T-cell (primary cell): ENCODE data around the gene SPPL2A. TPM values are rescaled to one million over a fixed set of nuclear protein-coding genes. Genes with fewer than 3 reads are reported as not detected.

Experiments
- ATAC-seq, 4 experiments: fragments of 200-7000 bp in 3 of 4; fragments of 150-1000 bp in 1 of 4; cut with Tn5 transposase; replicated peaks in 1 of 4; 1 replicate in 3 of 4; 2 replicates in 1 of 4; pipeline ENCODE4 v1.10.0; 2021; ENCODE audit warnings: moderate library complexity in 3 of 4, mild to moderate bottlenecking in 2 of 4, moderate number of reproducible peaks in 1 of 4
- CTCF ChIA-PET, 2 donors: fragments of 300-600 bp; sonication (Branson Sonifier 250); formaldehyde crosslinking; loops; one replicate each; lab custom pipeline; 2022; ENCODE audit warnings: antibody characterized with exemption in 2 of 2; lab: Charles Lee
- POLR2A ChIA-PET, 2 donors: fragments of 300-600 bp; sonication (Branson Sonifier 250); formaldehyde crosslinking; loops; one replicate each; lab custom pipeline; 2022; ENCODE audit warnings: antibody characterized with exemption in 2 of 2; lab: Charles Lee
- DNase-seq, 35 experiments: peaks; one replicate each; pipeline versions ENCODE4 v3.0.0 to v3.0.0-alpha.2; 2013 to 2023
- H3K27ac ChIP-seq: one replicate; pipeline ENCODE4 v1.5.1; 2013; ENCODE audit warnings: low read length
- H3K27me3 ChIP-seq, 2 experiments: replicated peaks in 1 of 2; 1 replicate in 1 of 2; 2 replicates in 1 of 2; pipeline versions ENCODE4 v1.6.1 to v1.7.0; 2013; ENCODE audit warnings: low read length in 1 of 2, mixed read lengths in 1 of 2; ENCODE audit not compliant: control insufficient read depth in 2 of 2, insufficient read depth in 2 of 2; ENCODE audit errors: extremely low read depth in 1 of 2
- H3K36me3 ChIP-seq, 2 donors: 1 replicate in 1 of 2; 2 replicates in 1 of 2; pipeline versions ENCODE4 v1.6.1 to v1.7.0; 2013; ENCODE audit warnings: low read length in 1 of 2; ENCODE audit not compliant: control insufficient read depth in 2 of 2, insufficient read depth in 1 of 2; ENCODE audit errors: extremely low read depth in 1 of 2
- H3K4me1 ChIP-seq, 2 experiments: 1 replicate in 1 of 2; 2 replicates in 1 of 2; pipeline versions ENCODE4 v1.6.1 to v1.7.0; 2013; ENCODE audit warnings: low read length in 2 of 2, mixed read lengths in 1 of 2; ENCODE audit not compliant: insufficient read depth in 2 of 2, control insufficient read depth in 1 of 2; ENCODE audit errors: extremely low read depth in 1 of 2
- H3K4me3 ChIP-seq, 2 donors: 1 replicate in 1 of 2; 2 replicates in 1 of 2; pipeline versions ENCODE4 v1.5.1 to v1.7.0; 2013; ENCODE audit warnings: mild to moderate bottlenecking in 2 of 2, low read length in 1 of 2, moderate library complexity in 1 of 2; ENCODE audit not compliant: control insufficient read depth in 1 of 2; ENCODE audit errors: extremely low read depth in 1 of 2
- H3K9me3 ChIP-seq: 2 replicates; pipeline ENCODE4 v1.7.0; 2013
- H3K27ac Mint-ChIP-seq, 2 donors: one replicate each; pipeline ENCODE4 v1.8.0; 2020 to 2021; ENCODE audit warnings: mild to moderate bottlenecking in 2 of 2, mixed read lengths in 2 of 2
- H3K27me3 Mint-ChIP-seq, 2 donors: one replicate each; pipeline ENCODE4 v1.8.0; 2021 to 2022; ENCODE audit warnings: mixed read lengths in 2 of 2
- H3K36me3 Mint-ChIP-seq: one replicate; pipeline ENCODE4 v1.8.0; 2021; ENCODE audit warnings: mixed read lengths
- H3K4me1 Mint-ChIP-seq, 3 donors: one replicate each; pipeline ENCODE4 v1.8.0; 2020 to 2022; ENCODE audit warnings: mixed read lengths in 3 of 3, mild to moderate bottlenecking in 1 of 3
- H3K4me3 Mint-ChIP-seq, 3 donors: one replicate each; pipeline ENCODE4 v1.8.0; 2020 to 2022; ENCODE audit warnings: mild to moderate bottlenecking in 3 of 3, mixed read lengths in 3 of 3, moderate library complexity in 3 of 3
- H3K9me3 Mint-ChIP-seq, 3 donors: one replicate each; pipeline ENCODE4 v1.8.0; 2020 to 2022; ENCODE audit warnings: mixed read lengths in 3 of 3
- WGBS: methylation state at CpG from one replicate; pipeline ENCODE4 v1.1.5; 2013; ENCODE audit warnings: missing lambda C conversion rate; ENCODE audit not compliant: insufficient coverage; 5-methylcytosine and 5-hydroxymethylcytosine counted together
- total RNA-seq, 35 experiments: library from RNA in 6 of 35; stranded (reverse) in 6 of 35; fragments of 120-200 nt in 1 of 35; gene quantifications; one replicate each; pipeline versions ENCODE4 v1.2.1 to v1.2.4 and lab custom pipeline; 2013 to 2026

SPPL2A gene
- total RNA-seq, 5 donors from 2014 or later (not counting 1 experiment from before 2014, with no cell fraction given): 32.2 to 56.9 (median 48.8) TPM

- no peak overlapping the region for H3K4me3 Mint-ChIP-seq
- H3K36me3 ChIP-seq: no peaks in the 10 kb centered on the region
- no peaks in the 10 kb centered on the region for H3K36me3 Mint-ChIP-seq
- H3K27ac ChIP-seq: no peak overlapping the region
- ATAC-seq: no peak
- H3K27me3 ChIP-seq: no peaks in the 10 kb centered on the region
- no peak for DNase-seq
- no peaks in the 10 kb centered on the region for H3K9me3 ChIP-seq
- 100% methylated on average over 1 of the region's 5 CpGs for WGBS
- H3K27ac Mint-ChIP-seq: no peak overlapping the region
- ChIA-PET POLR2A (interaction anchor here in 1 of 2 donors (0.6 kb wide), 1 partner anchor 1065 kb away, joined by 3 read pairs; no protein-coding TSS in a partner anchor), CTCF (no interaction called here)
- peaks cover 7 to 10% (median 8%) of the 10 kb centered on the region in 3 donors for H3K4me1 Mint-ChIP-seq
- peaks cover 0 to 6% of the 10 kb centered on the region in 2 experiments for H3K4me1 ChIP-seq
- no peaks in the 10 kb centered on the region for H3K9me3 Mint-ChIP-seq
- no peak overlapping the region for H3K4me3 ChIP-seq
- no peaks in the 10 kb centered on the region for H3K27me3 Mint-ChIP-seq
These were observed 12.6 kb upstream of the SPPL2A start for GRCh38 chr15:50778086-50778485.

- ATAC-seq: no peak
- no peaks in the 10 kb centered on the region for H3K36me3 ChIP-seq
- Mint-ChIP-seq H3K36me3 (no peaks in the 10 kb centered on the region), H3K9me3 (no peaks in the 10 kb centered on the region), H3K27ac (no peak overlapping the region), H3K4me3 (no peak overlapping the region), H3K27me3 (no peaks in the 10 kb centered on the region), H3K4me1 (peaks cover 7 to 10% (median 8%) of the 10 kb centered on the region in 3 donors)
- peaks cover 0 to 6% of the 10 kb centered on the region in 2 experiments for H3K4me1 ChIP-seq
- H3K27me3 ChIP-seq: no peaks in the 10 kb centered on the region
- H3K4me3 ChIP-seq: no peak overlapping the region
- no peak overlapping the region for H3K27ac ChIP-seq
- POLR2A ChIA-PET: no interaction called here
- H3K9me3 ChIP-seq: no peaks in the 10 kb centered on the region
- no peak for DNase-seq
- WGBS: no CpG with 5 or more reads among the region's 3 CpGs
- CTCF ChIA-PET: no interaction called here
These were observed 11.5 kb upstream of the SPPL2A start for GRCh38 chr15:50777042-50777441.

- peak in 14 of 35 experiments; percentile 4 to 56 (median 14) for DNase-seq
- CTCF ChIA-PET: interaction anchor here (0.6 to 1.5 kb wide), 2 partner anchors 11 to 15 kb away, joined by 3 to 4 read pairs; no protein-coding TSS in a partner anchor
- peak overlapping the region; percentile 9 to 37 for H3K27ac Mint-ChIP-seq
These were observed 8.9 kb upstream of the SPPL2A start for GRCh38 chr15:50774450-50774849.

GRCh38 chr15:50773389-50773788, 7.9 kb upstream of the SPPL2A start:
- Histone ChIP-seq H3K27ac (no peak overlapping the region), H3K27me3 (no peaks in the 10 kb centered on the region), H3K9me3 (no peaks in the 10 kb centered on the region), H3K36me3 (no peaks in the 10 kb centered on the region), H3K4me1 (peaks cover 0 to 6% of the 10 kb centered on the region in 2 experiments), H3K4me3 (no peak overlapping the region)
- Mint-ChIP-seq H3K27ac (no peak overlapping the region), H3K4me3 (no peak overlapping the region), H3K9me3 (no peaks in the 10 kb centered on the region), H3K36me3 (no peaks in the 10 kb centered on the region), H3K4me1 (peaks cover 7 to 10% (median 8%) of the 10 kb centered on the region in 3 donors), H3K27me3 (no peaks in the 10 kb centered on the region)
- ChIA-PET POLR2A (no interaction called here), CTCF (interaction anchor here in 1 of 2 donors (0.6 kb wide), 1 partner anchor 1762 kb away, joined by 3 read pairs; no protein-coding TSS in a partner anchor)
- ATAC-seq: no peak
- DNase-seq: no peak
- 83% methylated on average over 2 of the region's 3 CpGs for WGBS

More at GRCh38 chr15:50774450-50774849, 8.9 kb upstream of the SPPL2A start:
- ATAC-seq: peak; percentile 58 to 87 (median 72)
- no peaks in the 10 kb centered on the region for H3K27me3 ChIP-seq
- Mint-ChIP-seq H3K9me3 (no peaks in the 10 kb centered on the region), H3K4me3 (no peak overlapping the region), H3K27me3 (no peaks in the 10 kb centered on the region), H3K4me1 (peaks cover 7 to 10% (median 8%) of the 10 kb centered on the region in 3 donors), H3K36me3 (no peaks in the 10 kb centered on the region)
- peaks cover 0 to 6% of the 10 kb centered on the region in 2 experiments for H3K4me1 ChIP-seq
- H3K27ac ChIP-seq: no peak overlapping the region
- no peaks in the 10 kb centered on the region for H3K9me3 ChIP-seq
- no peaks in the 10 kb centered on the region for H3K36me3 ChIP-seq
- POLR2A ChIA-PET: no interaction called here
- H3K4me3 ChIP-seq: no peak overlapping the region
- WGBS: 83% methylated on average over 1 of the region's 2 CpGs

- Mint-ChIP-seq H3K4me3 (no peak overlapping the region), H3K4me1 (peaks cover 38 to 41% (median 40%) of the 10 kb centered on the region in 3 donors), H3K36me3 (peaks cover 4% of the 10 kb centered on the region), H3K27me3 (no peaks in the 10 kb centered on the region), H3K9me3 (no peaks in the 10 kb centered on the region), H3K27ac (peak overlapping the region; percentile 12 to 70)
- ATAC-seq: no peak
- 65% methylated on average over 2 of the region's 2 CpGs for WGBS
- H3K27ac ChIP-seq: peak overlapping the region; percentile 12
- H3K4me1 ChIP-seq: peaks cover 11 to 18% of the 10 kb centered on the region in 2 experiments
- H3K9me3 ChIP-seq: no peaks in the 10 kb centered on the region
- DNase-seq: no peak
- ChIA-PET CTCF (no interaction called here), POLR2A (interaction anchor here in 1 of 2 donors (0.6 kb wide), 1 partner anchor 9 kb away, joined by 4 read pairs; no protein-coding TSS in a partner anchor)
- H3K27me3 ChIP-seq: no peaks in the 10 kb centered on the region
- no peaks in the 10 kb centered on the region for H3K36me3 ChIP-seq
- no peak overlapping the region for H3K4me3 ChIP-seq
These were observed 1.9 kb upstream of the SPPL2A start for GRCh38 chr15:50767332-50767861.

GRCh38 chr15:50764461-50765194, 878 bp downstream of the SPPL2A start:
- H3K4me3 ChIP-seq: peak overlapping the region; percentile 80 to 90
- WGBS: 0% methylated on average over 8 of the region's 15 CpGs
- Mint-ChIP-seq H3K27me3 (no peaks in the 10 kb centered on the region), H3K36me3 (peaks cover 4% of the 10 kb centered on the region), H3K4me1 (peaks cover 50 to 61% (median 60%) of the 10 kb centered on the region in 3 donors), H3K4me3 (peak overlapping the region; percentile 90 to 94 (median 91)), H3K27ac (peak overlapping the region; percentile 83 to 91), H3K9me3 (no peaks in the 10 kb centered on the region)
- peak in 3 of 4 experiments; percentile 4 to 13 (median 9) for ATAC-seq
- peak overlapping the region; percentile 96 for H3K27ac ChIP-seq
- ChIA-PET POLR2A (interaction anchor here in 1 of 2 donors (0.7 to 0.9 kb wide), 3 partner anchors 13 to 416 kb away, joined by 3 to 6 read pairs (median 3); no protein-coding TSS in a partner anchor), CTCF (interaction anchor here in 1 of 2 donors (0.6 to 1.6 kb wide), 4 partner anchors 9 to 114 kb away, joined by 3 to 8 read pairs (median 4); no protein-coding TSS in a partner anchor)
- DNase-seq: peak in 4 of 35 experiments; percentile 6 to 59 (median 10)
- H3K27me3 ChIP-seq: no peaks in the 10 kb centered on the region
- H3K9me3 ChIP-seq: no peaks in the 10 kb centered on the region
- peaks cover 0 to 2% of the 10 kb centered on the region in 2 donors for H3K36me3 ChIP-seq
- H3K4me1 ChIP-seq: peaks cover 16 to 18% of the 10 kb centered on the region in 2 experiments
